ENCODE measurements around the gene HPCA.

The HPCA gene

GRCh38 chr1:32871364-32872191 lies 14.7 kb upstream of the HPCA start:
- TF ChIP-seq CTCF (IDR thresholded peaks at IDR 0.05; ENCODE audit: extremely low read depth, missing control alignments), result no peak
- no peak for DNase-seq (ENCODE audit: low spot score)

- no peak for DNase-seq (ENCODE audit: low spot score)
- TF ChIP-seq CTCF (IDR thresholded peaks at IDR 0.05; ENCODE audit: extremely low read depth, missing control alignments), result no peak
These were observed 14.2 kb upstream of the HPCA start for GRCh38 chr1:32872192-32872460.

- TF ChIP-seq CTCF (IDR thresholded peaks at IDR 0.05; ENCODE audit: extremely low read depth, missing control alignments), result no peak
- no peak for DNase-seq (ENCODE audit: low spot score)
These were observed 12.8 kb upstream of the HPCA start for GRCh38 chr1:32873484-32873883.

GRCh38 chr1:32874860-32875752 lies 11.2 kb upstream of the HPCA start:
- DNase-seq (ENCODE audit: low spot score), result no peak
- no peak for TF ChIP-seq CTCF (IDR thresholded peaks at IDR 0.05; ENCODE audit: extremely low read depth, missing control alignments)

GRCh38 chr1:32876341-32877210 lies 9.7 kb upstream of the HPCA start:
- DNase-seq (ENCODE audit: low spot score), result peak; percentile 84
- peak; percentile 91 for TF ChIP-seq CTCF (IDR thresholded peaks at IDR 0.05; ENCODE audit: extremely low read depth, missing control alignments)

GRCh38 chr1:32877211-32878110 lies 8.8 kb upstream of the HPCA start:
- DNase-seq (ENCODE audit: low spot score), result no peak
- no peak for TF ChIP-seq CTCF (IDR thresholded peaks at IDR 0.05; ENCODE audit: extremely low read depth, missing control alignments)

Data from GM20000 (cell line).